Smooth muscle cell (in vitro differentiated cells): ENCODE results near the gene MROH8. TPM values are rescaled to one million over a fixed set of nuclear protein-coding genes. Genes with fewer than 3 reads are reported as not detected.
A peak's percentile ranks its signal among the peaks of the same experiment; 100 is the strongest.

Source experiments
- DNase-seq: peaks from one replicate; lab custom pipeline; 2025; ENCODE audit not compliant: unreplicated experiment; lab: John Stamatoyannopoulos, UW
- H2AFZ ChIP-seq: fragments of 200-600 bp; sonication (generic); 2 replicates; pipeline ENCODE4 v1.6.0; 2016; ENCODE audit warnings: antibody characterized with exemption, low read depth, mild to moderate bottlenecking
- H3F3A ChIP-seq: fragments of 200-600 bp; sonication (generic); 2 replicates; pipeline ENCODE4 v1.6.0; 2017; ENCODE audit warnings: antibody characterized with exemption, low read depth
- H3K27ac ChIP-seq: fragments of 200-600 bp; sonication (generic); 2 replicates; pipeline ENCODE4 v1.5.1; 2016; ENCODE audit warnings: low read depth, mild to moderate bottlenecking
- H3K27me3 ChIP-seq: fragments of 200-600 bp; sonication (generic); 2 replicates; pipeline ENCODE4 v1.6.1; 2016; ENCODE audit warnings: low read depth, mild to moderate bottlenecking
- H3K36me3 ChIP-seq: fragments of 200-600 bp; sonication (generic); 2 replicates; pipeline ENCODE4 v1.5.1; 2016; ENCODE audit warnings: low read depth
- H3K4me1 ChIP-seq: fragments of 200-600 bp; sonication (generic); 2 replicates; pipeline ENCODE4 v1.5.1; 2016; ENCODE audit warnings: low read depth
- H3K4me2 ChIP-seq: fragments of 200-600 bp; sonication (generic); 2 replicates; pipeline ENCODE4 v1.6.0; 2016; ENCODE audit warnings: mild to moderate bottlenecking
- H3K4me3 ChIP-seq: fragments of 200-600 bp; sonication (generic); 2 replicates; pipeline ENCODE4 v1.5.1; 2016; ENCODE audit warnings: mild to moderate bottlenecking
- H3K79me2 ChIP-seq: fragments of 200-600 bp; sonication (generic); 2 replicates; pipeline ENCODE4 v1.6.0; 2016; ENCODE audit warnings: low read depth, mild to moderate bottlenecking
- H3K9ac ChIP-seq: fragments of 200-600 bp; sonication (generic); 2 replicates; pipeline ENCODE4 v1.6.0; 2016; ENCODE audit warnings: low read depth
- H3K9me3 ChIP-seq: fragments of 200-600 bp; sonication (generic); replicated peaks from 2 replicates; pipeline ENCODE4 v1.5.1; 2016; ENCODE audit warnings: low read depth
- H4K20me1 ChIP-seq: fragments of 200-600 bp; sonication (generic); 2 replicates; pipeline ENCODE4 v1.6.0; 2016; ENCODE audit warnings: low read depth
- CTCF ChIP-seq: fragments of 200-600 bp; sonication (generic); IDR thresholded peaks from 2 replicates; pipeline ENCODE4 v1.5.1; 2017; ENCODE audit warnings: borderline replicate concordance, mild to moderate bottlenecking, antibody characterized with exemption; ENCODE audit not compliant: insufficient read depth, poor library complexity, severe bottlenecking
- WGBS: methylation state at CpG from one replicate; pipeline ENCODE4 v1.1.7; 2016; ENCODE audit warnings: low lambda C conversion rate; 5-methylcytosine and 5-hydroxymethylcytosine counted together
- polyA plus RNA-seq: library from polyadenylated mRNA; unstranded; fragments of >200 nt; fragmentation: Nextera tagmentation; extraction: Ambion mirVana; gene quantifications from 2 replicates; pipeline ENCODE4 v1.2.1, GENCODE V29; 2016
- total RNA-seq: library from RNA; depleted of rRNA; stranded (reverse); fragments of >200 nt; gene quantifications from 2 replicates; pipeline ENCODE4 v1.2.3, GENCODE V29; 2014

Gene MROH8
- total and polyA plus RNA-seq, 2 experiments from 2014 or later, result 0.81 to 1.6 TPM

- H3K79me2 ChIP-seq, result peaks cover 11% of the 10 kb centered on the region
- peaks cover 26% of the 10 kb centered on the region for H3K4me1 ChIP-seq
- peaks cover 70% of the 10 kb centered on the region for H4K20me1 ChIP-seq
- H2AFZ ChIP-seq, result no peak overlapping the region
- H3K36me3 ChIP-seq, result peaks cover 22% of the 10 kb centered on the region
- H3K27me3 ChIP-seq, result no peaks in the 10 kb centered on the region
- no peak for DNase-seq
- no peak overlapping the region for H3K4me2 ChIP-seq
- no peak overlapping the region for H3K9ac ChIP-seq
- no peak overlapping the region for H3K4me3 ChIP-seq
- 87% methylated on average over 2 of the region's 2 CpGs for WGBS
- peaks cover 11% of the 10 kb centered on the region for H3F3A ChIP-seq
- no peak for TF ChIP-seq CTCF
- H3K9me3 ChIP-seq, result no peaks in the 10 kb centered on the region
- H3K27ac ChIP-seq, result no peak overlapping the region
Observed at GRCh38 chr20:37205794-37206193, 26.4 kb upstream of the MROH8 start.

GRCh38 chr20:37205130-37205529, 25.8 kb upstream of the MROH8 start:
- Histone ChIP-seq H3K4me2 (no peak overlapping the region), H3K9me3 (no peaks in the 10 kb centered on the region), H2AFZ (no peak overlapping the region), H4K20me1 (peaks cover 76% of the 10 kb centered on the region), H3K9ac (no peak overlapping the region), H3K79me2 (peaks cover 11% of the 10 kb centered on the region), H3K27me3 (no peaks in the 10 kb centered on the region), H3K36me3 (peaks cover 22% of the 10 kb centered on the region), H3F3A (peaks cover 15% of the 10 kb centered on the region), H3K4me3 (no peak overlapping the region), H3K4me1 (peaks cover 26% of the 10 kb centered on the region), H3K27ac (no peak overlapping the region)
- DNase-seq, result no peak
- WGBS, result 92% methylated on average over 6 of the region's 6 CpGs
- no peak for TF ChIP-seq CTCF

GRCh38 chr20:37204056-37204455, 24.7 kb upstream of the MROH8 start:
- peaks cover 13% of the 10 kb centered on the region for H3K79me2 ChIP-seq
- H3K9ac ChIP-seq, result no peak overlapping the region
- H3K4me3 ChIP-seq, result no peak overlapping the region
- H3K4me1 ChIP-seq, result peaks cover 26% of the 10 kb centered on the region
- no peak overlapping the region for H3K27ac ChIP-seq
- H3K36me3 ChIP-seq, result peaks cover 22% of the 10 kb centered on the region
- peaks cover 70% of the 10 kb centered on the region for H4K20me1 ChIP-seq
- no peaks in the 10 kb centered on the region for H3K27me3 ChIP-seq
- no peak overlapping the region for H2AFZ ChIP-seq
- H3F3A ChIP-seq, result peaks cover 15% of the 10 kb centered on the region
- no peak for DNase-seq
- WGBS, result 97% methylated on average over 3 of the region's 3 CpGs
- no peak for TF ChIP-seq CTCF
- no peaks in the 10 kb centered on the region for H3K9me3 ChIP-seq
- H3K4me2 ChIP-seq, result no peak overlapping the region

GRCh38 chr20:37202267-37202943, 23.1 kb upstream of the MROH8 start:
- Histone ChIP-seq H3K27ac (peak overlapping the region; percentile 94), H4K20me1 (peaks cover 83% of the 10 kb centered on the region), H3K36me3 (peaks cover 13% of the 10 kb centered on the region), H2AFZ (no peak overlapping the region), H3K9ac (peak overlapping the region; percentile 74), H3K4me2 (peak overlapping the region; percentile 78), H3K4me3 (peak overlapping the region; percentile 11), H3K4me1 (peaks cover 26% of the 10 kb centered on the region), H3K27me3 (no peaks in the 10 kb centered on the region), H3F3A (peaks cover 15% of the 10 kb centered on the region), H3K9me3 (no peaks in the 10 kb centered on the region), H3K79me2 (peaks cover 29% of the 10 kb centered on the region)
- peak; percentile 90 for TF ChIP-seq CTCF
- DNase-seq, result no peak
- 46% methylated on average over 6 of the region's 6 CpGs for WGBS
